ENCODE data around the gene SOBP. TPM values are rescaled to one million over a fixed set of nuclear protein-coding genes. Genes with fewer than 3 reads are reported as not detected.

Gene SOBP
- total RNA-seq, 1 donor from 2014 or later: 13.3 TPM

DNA sequence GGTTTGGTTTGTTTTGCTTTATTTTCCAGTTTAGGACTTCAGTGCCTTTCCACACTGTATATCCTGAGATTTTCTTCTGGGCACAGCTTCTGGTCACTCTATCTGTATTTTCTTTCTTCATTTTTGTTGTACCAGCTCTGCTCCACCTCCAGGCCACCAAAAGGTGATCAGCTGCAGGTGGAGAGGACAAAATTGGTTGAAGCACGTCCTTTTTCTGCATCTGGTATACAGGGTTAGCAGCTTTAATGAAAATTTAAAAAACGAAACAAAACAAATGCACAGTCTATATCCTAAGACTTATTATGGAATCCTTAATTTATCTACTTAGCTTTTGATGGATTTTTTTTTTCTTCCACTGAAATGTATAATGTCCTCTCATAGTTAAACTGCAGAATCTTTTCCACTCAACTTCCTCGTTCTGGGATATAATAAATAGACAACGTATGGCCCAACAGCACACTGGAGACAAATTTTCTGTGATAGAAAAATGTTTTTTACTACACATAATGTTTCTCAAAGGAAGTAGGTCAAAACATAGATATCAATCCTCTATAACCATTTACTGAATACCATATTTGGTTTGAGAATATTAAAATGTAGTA is 10.7 kb upstream of the SOBP start:
- DNase-seq (ENCODE audit: extremely low spot score in 2 of 2): no peak
- no peaks in the 10 kb centered on the region for H3K9me3 ChIP-seq
- no peaks in the 10 kb centered on the region for H3K36me3 ChIP-seq
- no peak overlapping the region for H3K4me3 ChIP-seq
- H3K27me3 ChIP-seq: no peaks in the 10 kb centered on the region
- TF ChIP-seq POLR2A (IDR thresholded peaks at IDR 0.05) (no peak), CTCF (IDR thresholded peaks at IDR 0.05) (no peak), POLR2AphosphoS5 (IDR thresholded peaks at IDR 0.05; ENCODE audit: insufficient read depth in 1 of 2, low read depth in 1 of 2) (no peak)
- no peaks in the 10 kb centered on the region for H3K4me1 ChIP-seq
- intact Hi-C loops (cut with DNase I): no loop called here
- H3K27ac ChIP-seq: no peak overlapping the region

DNA sequence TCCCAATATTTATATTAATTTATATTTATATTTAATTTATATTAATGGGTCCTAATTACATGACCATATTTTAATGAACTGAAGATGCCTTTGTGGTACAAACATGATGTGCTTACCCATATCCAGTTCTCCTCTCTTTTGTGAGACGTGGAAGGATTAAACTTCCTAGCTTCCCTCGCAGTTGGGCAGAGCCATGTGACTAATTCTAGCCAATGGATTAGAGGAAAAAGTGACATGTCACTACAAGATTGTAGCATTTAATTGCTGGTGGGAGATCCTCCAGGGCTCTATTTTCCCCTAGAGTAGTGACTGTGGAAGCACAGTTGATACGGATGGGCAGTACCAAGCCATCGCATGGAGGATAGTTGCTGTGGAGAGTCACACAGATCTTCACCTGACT is 4.8 kb upstream of the SOBP start:
- no peaks in the 10 kb centered on the region for H3K27me3 ChIP-seq
- intact Hi-C loops (cut with DNase I): no loop called here

DNA sequence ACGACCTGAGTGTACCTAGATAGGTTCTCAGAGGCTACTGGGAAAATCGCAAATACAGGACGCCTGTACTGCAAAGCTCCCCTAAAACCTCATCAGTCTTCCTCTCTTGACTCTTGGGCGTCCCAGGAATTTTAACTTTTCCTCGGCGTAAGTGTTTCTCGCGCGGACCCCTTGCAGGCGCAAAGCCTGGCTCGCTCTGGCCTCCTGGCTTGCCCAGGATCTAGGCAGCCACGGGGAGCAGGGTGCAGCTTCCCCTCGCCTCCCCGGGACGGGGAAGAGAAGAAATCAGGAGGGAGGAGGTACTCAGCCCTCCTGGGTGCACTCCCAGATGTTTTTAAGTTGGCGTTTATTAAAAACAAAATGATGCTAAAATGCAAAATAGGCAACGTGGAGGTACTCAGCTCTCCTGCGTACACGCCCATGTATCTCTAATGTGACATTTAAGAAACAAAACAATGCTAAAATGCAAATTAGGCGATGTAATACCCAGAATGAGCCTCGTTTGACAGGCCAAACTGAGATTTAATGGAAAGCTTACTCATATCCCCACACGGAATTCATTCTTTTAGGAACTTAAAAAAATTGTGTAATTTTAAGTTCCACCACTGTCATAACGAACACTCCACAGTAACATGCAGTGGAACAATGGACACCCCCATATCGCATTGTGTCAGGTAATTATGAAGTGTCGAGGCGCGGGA is 1.6 kb upstream of the SOBP start:
- DNase-seq (ENCODE audit: extremely low spot score in 2 of 2): no peak
- H3K9me3 ChIP-seq: no peaks in the 10 kb centered on the region
- peaks cover 25% of the 10 kb centered on the region for H3K4me1 ChIP-seq
- no peaks in the 10 kb centered on the region for H3K27me3 ChIP-seq
- H3K4me3 ChIP-seq: peak overlapping the region; percentile 72
- H3K36me3 ChIP-seq: no peaks in the 10 kb centered on the region
- TF ChIP-seq POLR2A (IDR thresholded peaks at IDR 0.05): no peak
- TF ChIP-seq POLR2AphosphoS5 (IDR thresholded peaks at IDR 0.05; ENCODE audit: insufficient read depth in 1 of 2, low read depth in 1 of 2): no peak
- TF ChIP-seq CTCF (IDR thresholded peaks at IDR 0.05): no peak
- H3K27ac ChIP-seq: peak overlapping the region; percentile 88
- intact Hi-C loops (cut with DNase I): no loop called here

More for the DNA sequence above, 4.8 kb upstream of the SOBP start:
- no peaks in the 10 kb centered on the region for H3K9me3 ChIP-seq
- no peak overlapping the region for H3K27ac ChIP-seq
- no peak for DNase-seq (ENCODE audit: extremely low spot score in 2 of 2)
- peaks cover 14% of the 10 kb centered on the region for H3K4me1 ChIP-seq
- H3K4me3 ChIP-seq: no peak overlapping the region
- no peaks in the 10 kb centered on the region for H3K36me3 ChIP-seq
- TF ChIP-seq POLR2AphosphoS5 (IDR thresholded peaks at IDR 0.05; ENCODE audit: insufficient read depth in 1 of 2, low read depth in 1 of 2) (no peak), CTCF (IDR thresholded peaks at IDR 0.05) (no peak), POLR2A (IDR thresholded peaks at IDR 0.05) (no peak)

DNA sequence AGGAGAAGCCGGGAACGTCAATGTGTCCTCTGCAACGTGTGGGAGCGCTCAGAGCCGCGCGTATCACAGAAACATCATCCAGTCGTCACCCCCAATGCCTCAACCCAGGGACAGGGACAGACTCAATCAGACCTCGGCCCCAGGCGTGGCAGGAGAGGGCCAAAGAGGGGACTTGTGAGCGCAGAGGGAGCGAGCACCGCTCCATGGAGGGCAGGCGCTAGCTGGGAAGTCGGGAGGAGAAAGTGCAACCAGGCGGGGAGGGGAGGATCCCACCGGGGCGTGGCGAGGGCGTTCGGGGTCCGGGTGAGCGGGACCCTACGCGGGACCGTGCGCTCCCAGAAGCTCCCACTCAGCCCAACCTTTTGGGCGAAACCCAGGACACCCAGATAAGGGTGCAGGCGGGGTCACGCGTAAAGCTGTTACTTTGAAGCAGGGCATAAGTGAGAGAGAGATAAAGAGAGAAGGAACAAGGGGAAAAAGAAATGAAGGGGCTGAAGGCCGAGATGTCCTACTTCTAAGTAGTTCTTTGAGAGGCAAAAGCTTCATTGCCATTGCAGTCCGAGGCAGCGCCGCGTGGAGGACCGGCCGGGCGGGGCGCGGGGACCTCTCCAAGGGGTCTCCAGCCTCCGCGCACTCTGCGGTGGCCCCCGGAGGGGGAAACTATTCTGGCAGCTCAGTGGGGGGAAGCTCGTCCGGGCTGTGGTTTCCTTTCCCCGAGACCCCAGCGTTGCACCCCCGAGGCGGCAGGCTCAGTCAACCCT is 862 bp upstream of the SOBP start:
- peak in 1 of 2 donors; percentile 89 for DNase-seq (ENCODE audit: extremely low spot score in 2 of 2)
- no peaks in the 10 kb centered on the region for H3K36me3 ChIP-seq
- intact Hi-C loops (cut with DNase I): no loop called here
- H3K27ac ChIP-seq: peak overlapping the region; percentile 88
- peaks cover 26% of the 10 kb centered on the region for H3K4me1 ChIP-seq
- H3K9me3 ChIP-seq: no peaks in the 10 kb centered on the region
- H3K27me3 ChIP-seq: no peaks in the 10 kb centered on the region
- TF ChIP-seq POLR2A (IDR thresholded peaks at IDR 0.05): no peak
- TF ChIP-seq POLR2AphosphoS5 (IDR thresholded peaks at IDR 0.05; ENCODE audit: insufficient read depth in 1 of 2, low read depth in 1 of 2): peak in 1 of 2 donors; percentile 39
- TF ChIP-seq CTCF (IDR thresholded peaks at IDR 0.05): no peak
- peak overlapping the region; percentile 72 for H3K4me3 ChIP-seq

Measured in vagina (tissue), 2 donors.